Right ventricle myocardium inferior (tissue), 1 donor: ENCODE results near the gene A2ML1. TPM values are rescaled to one million over a fixed set of nuclear protein-coding genes. Genes with fewer than 3 reads are reported as not detected.
"Not testable (repeated sequence)": the region's sequence is repeated elsewhere in the genome, so short reads cannot be mapped to it uniquely, and the experiment has no call there.

Source experiments
- ATAC-seq: fragments of 200-7000 bp; cut with Tn5 transposase; one replicate; pipeline ENCODE4 v1.9.1; 2020; ENCODE audit warnings: mild to moderate bottlenecking, moderate library complexity
- DNase-seq: peaks from one replicate; pipeline ENCODE4 v3.0.0; 2021; ENCODE audit errors: missing footprints
- intact Hi-C: fragments of 100-400 bp; cut with DNase I; formaldehyde crosslinking; loops from one replicate; pipeline ENCODE4 v1.11.0; 2022
- total RNA-seq: library from RNA; stranded (reverse); fragmentation: NEBNext Ultra II Directional; extraction: Animal tissue kit (Norgen Biotek cat#: 25700); gene quantifications from one replicate; pipeline ENCODE4 v1.2.1, GENCODE V29; 2021
- donor health status: DM: no; HTN: yes; CAD: no; lungs with severe emphysema.

A2ML1 gene
- total RNA-seq, 1 donor from 2014 or later = not detected

DNA sequence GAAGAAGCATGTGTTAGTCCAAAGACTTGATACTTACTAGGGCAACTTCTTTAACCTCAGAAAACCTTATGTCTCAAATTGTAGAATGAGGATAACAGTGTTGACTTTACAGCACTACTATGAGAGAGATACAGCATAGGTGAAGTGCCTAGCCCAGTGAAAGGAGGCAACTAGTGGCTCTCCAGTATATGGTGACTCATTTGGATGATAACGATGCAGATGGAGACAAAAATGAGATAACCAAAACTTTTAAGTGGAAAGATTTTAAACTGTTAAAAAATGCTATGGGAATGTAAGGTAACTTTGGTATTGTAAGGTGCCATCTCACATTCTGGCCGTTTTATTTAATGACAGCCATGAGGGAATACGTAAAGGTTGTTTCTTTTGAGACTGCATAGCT lies 94.6 kb downstream of the A2ML1 start:
- DNase-seq = no peak
- intact Hi-C loops = no loop called here
- no peak for ATAC-seq

DNA sequence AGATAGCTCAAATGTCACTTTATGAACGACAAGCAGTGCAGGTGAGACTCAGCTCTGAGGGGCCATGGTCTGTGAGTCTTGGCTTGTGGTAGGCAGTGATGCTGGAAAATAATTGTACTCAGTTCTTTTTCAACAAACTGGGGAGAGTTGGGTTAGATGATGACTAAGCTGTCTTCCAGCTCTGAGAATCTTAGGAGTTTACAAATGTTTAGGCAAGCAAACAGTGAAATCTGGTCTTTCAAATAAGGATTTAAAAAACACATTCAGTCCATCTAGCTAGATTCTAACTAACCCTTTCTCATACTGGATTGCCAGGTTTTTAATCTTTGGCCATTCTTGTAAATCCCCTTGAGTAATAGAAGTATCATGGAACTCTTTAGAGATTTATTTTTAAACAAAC lies 95.3 kb downstream of the A2ML1 start:
- intact Hi-C loops = no loop called here
- ATAC-seq (no peak), DNase-seq (no peak)

DNA sequence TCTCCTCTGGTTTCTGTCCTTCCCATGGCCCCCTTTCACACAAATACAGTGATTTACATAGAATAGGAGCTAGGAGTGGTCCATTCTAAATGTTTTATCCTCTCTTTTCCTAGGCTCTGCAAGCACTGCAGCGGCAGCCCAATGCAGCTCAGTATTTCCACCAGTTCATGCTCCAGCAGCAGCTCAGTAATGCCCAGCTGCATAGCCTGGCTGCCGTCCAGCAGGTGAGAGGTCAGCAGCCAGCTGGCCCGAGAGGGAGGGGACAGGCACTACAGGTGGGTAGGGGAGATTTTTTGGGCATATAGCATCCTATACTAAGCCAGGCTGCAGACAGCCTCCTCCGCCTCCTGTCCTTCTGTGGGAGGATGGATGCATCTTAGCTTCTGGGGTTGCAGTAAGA lies 97.2 kb downstream of the A2ML1 start:
- intact Hi-C loops, DNase-seq, ATAC-seq: not testable (repeated sequence)

DNA sequence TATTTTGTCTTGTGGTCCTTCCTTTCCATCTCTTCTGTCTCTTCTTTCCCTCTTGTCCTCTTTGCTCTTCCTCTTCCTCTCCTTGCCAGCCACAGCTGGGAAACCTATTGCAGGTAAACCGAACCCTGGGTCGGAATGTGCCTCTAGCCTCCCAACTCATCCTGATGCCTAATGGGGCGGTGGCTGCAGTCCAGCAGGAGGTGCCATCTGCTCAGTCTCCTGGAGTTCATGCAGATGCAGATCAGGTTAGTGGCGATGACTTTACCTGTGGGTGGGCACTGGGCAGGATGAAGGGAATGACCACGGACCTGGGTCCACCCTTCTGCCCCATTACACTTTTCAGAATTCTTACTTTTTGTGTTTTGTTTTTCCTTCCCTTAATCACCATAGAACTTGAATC lies 100.1 kb downstream of the A2ML1 start:
- no peak for ATAC-seq
- no peak for DNase-seq
- intact Hi-C loops = no loop called here

Other genes with a start within 250 kb of the A2ML1 start
- gene AICDA, start 209.8 kb upstream of the A2ML1 start, total RNA-seq = 0.08 TPM
- 56.0 TPM for gene MFAP5, start 159.8 kb upstream of the A2ML1 start, total RNA-seq
- 12.5 TPM for gene RIMKLB, start 124.6 kb upstream of the A2ML1 start, total RNA-seq
- 20.9 TPM for gene PHC1, start 91.9 kb downstream of the A2ML1 start, total RNA-seq
- gene M6PR, start 127.0 kb downstream of the A2ML1 start, total RNA-seq = 83.0 TPM
- 5.8 TPM for gene KLRG1, start 166.9 kb downstream of the A2ML1 start, total RNA-seq